Measurements from ENCODE around the gene CBLB. TPM values are rescaled to one million over a fixed set of nuclear protein-coding genes. Genes with fewer than 3 reads are reported as not detected.

The CBLB gene
- total and polyA plus RNA-seq, 4 donors = 3.1 to 22.8 (median 9.8) TPM

GRCh38 chr3:105904251-105904650, 35.4 kb upstream of the CBLB start:
- WGBS = 97% methylated on average over 1 of the region's 1 CpG

GRCh38 chr3:105899516-105899915, 30.7 kb upstream of the CBLB start:
- H3K36me3 ChIP-seq (ENCODE audit: control insufficient read depth in 4 of 4, insufficient read depth in 3 of 4, low read depth in 1 of 4, low read length in 3 of 4) = no peaks in the 10 kb centered on the region
- no peak overlapping the region for H3K9ac ChIP-seq (ENCODE audit: low read depth in 1 of 2, low read length in 2 of 2)
- H3K27ac ChIP-seq (ENCODE audit: low read depth in 1 of 2, low read length in 2 of 2) = no peak overlapping the region
- TF ChIP-seq SP1 (IDR thresholded peaks at IDR 0.05) (no peak), EGR1 (IDR thresholded peaks at IDR 0.05; ENCODE audit: low read depth in 2 of 2) (no peak), HNF4A (conservative IDR thresholded peaks at IDR 0.05) (no peak), RAD21 (IDR thresholded peaks at IDR 0.05) (no peak), TAF1 (conservative IDR thresholded peaks at IDR 0.05) (no peak), ATF3 (IDR thresholded peaks at IDR 0.05) (no peak), ZBTB33 (IDR thresholded peaks at IDR 0.05) (no peak), MAX (IDR thresholded peaks at IDR 0.05) (no peak), REST (IDR thresholded peaks at IDR 0.05) (no peak), FOXA2 (IDR thresholded peaks at IDR 0.05) (no peak)
- no peak overlapping the region for H3K4me3 ChIP-seq (ENCODE audit: low read depth in 1 of 3, low read length in 3 of 3)
- 88% methylated on average over 2 of the region's 2 CpGs for WGBS
- H3K4me1 ChIP-seq (ENCODE audit: control insufficient read depth in 4 of 4, insufficient read depth in 4 of 4, low read length in 3 of 4) = no peaks in the 10 kb centered on the region
- no peaks in the 10 kb centered on the region for H3K9me3 ChIP-seq (ENCODE audit: control insufficient read depth in 4 of 4, low read length in 3 of 4)
- no peak for DNase-seq (ENCODE audit: low spot score)
- H3K27me3 ChIP-seq (ENCODE audit: control insufficient read depth in 4 of 4, insufficient read depth in 4 of 4, low read length in 3 of 4) = no peaks in the 10 kb centered on the region

More at GRCh38 chr3:105904251-105904650, 35.4 kb upstream of the CBLB start:
- no peak for TF ChIP-seq GABPA (IDR thresholded peaks at IDR 0.05 in 1 of 2, conservative IDR thresholded peaks at IDR 0.05 in 1 of 2)
- TF ChIP-seq EGR1 (IDR thresholded peaks at IDR 0.05; ENCODE audit: low read depth in 2 of 2) = no peak
- TF ChIP-seq FOXA2 (IDR thresholded peaks at IDR 0.05) = no peak
- no peak for TF ChIP-seq REST (IDR thresholded peaks at IDR 0.05)
- no peak for TF ChIP-seq NR2F2 (IDR thresholded peaks at IDR 0.05)
- no peak for TF ChIP-seq HNF4G (IDR thresholded peaks at IDR 0.05)
- TF ChIP-seq JUND (IDR thresholded peaks at IDR 0.05) = no peak
- DNase-seq (ENCODE audit: low spot score) = no peak
- no peak overlapping the region for H3K9ac ChIP-seq (ENCODE audit: low read depth in 1 of 2, low read length in 2 of 2)
- H3K27me3 ChIP-seq (ENCODE audit: control insufficient read depth in 4 of 4, insufficient read depth in 4 of 4, low read length in 3 of 4) = no peaks in the 10 kb centered on the region
- H3K36me3 ChIP-seq (ENCODE audit: control insufficient read depth in 4 of 4, insufficient read depth in 3 of 4, low read depth in 1 of 4, low read length in 3 of 4) = no peaks in the 10 kb centered on the region
- no peaks in the 10 kb centered on the region for H3K4me1 ChIP-seq (ENCODE audit: control insufficient read depth in 4 of 4, insufficient read depth in 4 of 4, low read length in 3 of 4)
- H3K27ac ChIP-seq (ENCODE audit: low read depth in 1 of 2, low read length in 2 of 2) = no peak overlapping the region
- no peaks in the 10 kb centered on the region for H3K9me3 ChIP-seq (ENCODE audit: control insufficient read depth in 4 of 4, low read length in 3 of 4)
- H3K4me3 ChIP-seq (ENCODE audit: low read depth in 1 of 3, low read length in 3 of 3) = no peak overlapping the region
